Activated CD8-positive, alpha-beta memory T cell treated with anti-CD3 and anti-CD28 coated beads for 36 hours (primary cell): ENCODE measurements around the gene NECAB2. TPM values are rescaled to one million over a fixed set of nuclear protein-coding genes. Genes with fewer than 3 reads are reported as not detected.

Source experiments
- CTCF ChIA-PET: fragments of 350-600 bp; sonication (Branson Sonifier 250); formaldehyde crosslinking; loops from one replicate; lab custom pipeline; 2021; ENCODE audit warnings: antibody characterized with exemption; lab: Charles Lee
- POLR2A ChIA-PET: fragments of 350-600 bp; sonication (Branson Sonifier 250); formaldehyde crosslinking; loops from one replicate; lab custom pipeline; 2021; ENCODE audit warnings: antibody characterized with exemption; lab: Charles Lee
- total RNA-seq, 2 experiments: library from RNA; stranded (reverse); gene quantifications; one replicate each; pipeline ENCODE4 v1.2.3, GENCODE V29; 2021

Gene NECAB2
- total RNA-seq, 2 experiments from 2014 or later, result not detected

DNA sequence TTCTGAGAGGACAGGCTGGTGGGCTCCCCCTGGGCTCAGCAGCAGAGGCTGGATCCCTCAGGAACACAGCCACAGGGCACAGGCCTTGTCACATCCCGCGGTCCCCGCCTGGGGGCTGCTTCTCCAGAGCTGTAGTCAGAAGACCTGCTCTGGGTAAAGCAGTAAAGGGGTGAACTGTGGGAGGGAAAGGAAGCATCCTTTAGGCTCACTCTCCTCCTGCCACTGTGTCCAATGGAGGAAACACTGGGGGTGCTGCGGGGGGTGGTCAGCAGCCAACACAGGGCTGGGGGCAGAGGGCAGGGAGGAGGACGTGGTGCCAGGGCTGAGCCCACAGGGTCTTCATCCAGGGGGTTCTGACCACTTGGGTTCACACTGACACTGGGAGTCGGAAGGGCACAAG is 79.6 kb downstream of the NECAB2 start:
- ChIA-PET POLR2A (no interaction called here), CTCF (no interaction called here)

DNA sequence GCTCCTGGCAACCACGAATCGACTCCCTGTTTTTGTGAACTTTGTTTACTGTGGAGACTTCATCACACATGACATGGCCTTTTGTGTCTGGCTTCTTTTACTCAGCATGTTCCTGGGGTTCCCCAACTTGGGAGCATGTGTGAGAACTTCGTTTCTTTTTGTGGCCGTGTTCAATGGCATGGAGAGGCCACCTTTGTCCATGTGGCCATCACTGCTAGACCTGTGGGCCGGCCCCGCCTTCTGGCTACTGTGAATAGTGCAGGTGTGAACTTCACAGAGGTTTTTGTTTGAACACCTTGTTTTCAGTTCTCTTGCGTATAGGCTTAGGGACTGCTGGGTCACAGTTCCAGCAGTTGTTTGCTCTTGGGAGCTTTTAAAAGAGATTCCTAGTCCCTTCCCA is 80.2 kb downstream of the NECAB2 start:
- CTCF ChIA-PET, result no interaction called here
- POLR2A ChIA-PET, result no interaction called here

DNA sequence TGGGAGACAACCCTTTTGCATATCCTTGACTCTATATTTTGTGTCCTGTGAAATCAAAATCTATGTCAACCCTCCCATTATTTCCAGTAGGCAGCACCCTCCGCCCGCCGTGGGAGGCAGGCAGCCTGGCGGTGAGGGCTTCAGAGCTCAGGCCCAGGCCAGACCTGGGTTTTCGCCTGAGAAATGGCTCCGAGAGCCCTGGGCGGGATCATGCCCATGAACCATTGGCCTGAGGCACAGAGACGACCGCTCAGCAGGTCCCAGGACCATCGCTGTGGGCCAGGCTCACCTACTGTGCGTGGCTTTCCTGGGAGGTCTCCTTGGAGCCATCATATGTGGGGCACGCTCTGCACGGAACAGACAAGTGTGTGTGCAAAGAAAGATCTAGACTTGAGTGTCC is 80.8 kb downstream of the NECAB2 start:
- ChIA-PET POLR2A (no interaction called here), CTCF (no interaction called here)

DNA sequence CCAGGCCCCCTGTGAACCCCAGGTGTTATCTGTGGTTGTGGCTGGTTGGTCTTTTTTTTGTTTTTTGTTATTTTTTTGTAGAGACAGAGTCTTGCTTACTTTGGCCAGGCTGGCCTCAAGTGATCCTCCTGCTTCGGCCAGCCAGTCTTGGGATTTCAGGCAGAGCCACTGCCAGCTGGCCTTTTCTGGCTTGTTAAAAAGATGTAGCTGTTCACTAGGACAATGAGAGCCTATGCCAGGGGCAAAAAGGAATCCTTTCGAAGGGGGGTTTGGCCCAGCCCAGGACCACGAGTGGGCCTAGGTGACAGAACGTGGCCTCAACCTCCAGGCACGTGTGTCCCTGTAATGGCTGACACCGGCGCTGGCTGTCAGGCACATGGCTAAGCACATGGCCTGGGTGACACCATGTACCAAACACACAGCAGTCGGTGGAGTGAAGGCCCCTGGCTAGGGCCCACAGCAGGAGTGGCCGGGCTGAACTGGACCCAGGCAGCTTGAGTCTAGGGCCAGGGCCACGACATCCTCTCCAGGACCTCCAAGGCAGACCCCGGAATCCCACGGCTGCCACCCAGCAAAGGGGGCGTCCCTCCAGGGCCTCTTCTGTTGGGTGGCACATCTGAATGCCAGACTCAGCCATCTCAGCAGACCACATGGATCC is 81.5 kb downstream of the NECAB2 start:
- POLR2A ChIA-PET, result interaction anchor here (0.7 kb wide), 1 partner anchor 13 kb away, joined by 3 read pairs; no protein-coding TSS in a partner anchor
- CTCF ChIA-PET, result interaction anchor here (0.6 kb wide), 1 partner anchor 747 kb away, joined by 3 read pairs; no protein-coding TSS in a partner anchor

DNA sequence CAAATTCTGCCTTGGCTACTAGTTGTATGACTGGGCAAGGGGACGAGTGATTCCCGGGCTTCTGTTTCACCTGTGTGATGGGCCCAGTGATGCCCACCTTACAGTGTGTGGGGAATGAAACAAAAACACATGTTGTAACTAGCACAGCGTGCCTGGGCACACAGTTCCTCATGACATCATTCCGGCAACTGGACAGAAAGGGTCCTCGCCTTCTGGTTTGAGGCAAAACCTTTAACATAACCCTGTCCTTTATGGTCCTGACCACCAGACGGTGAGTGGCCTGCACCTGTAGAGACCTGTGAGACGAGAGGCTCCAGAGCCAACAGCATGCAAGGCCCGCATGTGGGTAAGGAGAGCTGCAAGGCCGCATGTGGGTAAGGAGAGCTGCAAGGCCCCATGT is 82.3 kb downstream of the NECAB2 start:
- POLR2A ChIA-PET, result no interaction called here
- CTCF ChIA-PET, result no interaction called here

DNA sequence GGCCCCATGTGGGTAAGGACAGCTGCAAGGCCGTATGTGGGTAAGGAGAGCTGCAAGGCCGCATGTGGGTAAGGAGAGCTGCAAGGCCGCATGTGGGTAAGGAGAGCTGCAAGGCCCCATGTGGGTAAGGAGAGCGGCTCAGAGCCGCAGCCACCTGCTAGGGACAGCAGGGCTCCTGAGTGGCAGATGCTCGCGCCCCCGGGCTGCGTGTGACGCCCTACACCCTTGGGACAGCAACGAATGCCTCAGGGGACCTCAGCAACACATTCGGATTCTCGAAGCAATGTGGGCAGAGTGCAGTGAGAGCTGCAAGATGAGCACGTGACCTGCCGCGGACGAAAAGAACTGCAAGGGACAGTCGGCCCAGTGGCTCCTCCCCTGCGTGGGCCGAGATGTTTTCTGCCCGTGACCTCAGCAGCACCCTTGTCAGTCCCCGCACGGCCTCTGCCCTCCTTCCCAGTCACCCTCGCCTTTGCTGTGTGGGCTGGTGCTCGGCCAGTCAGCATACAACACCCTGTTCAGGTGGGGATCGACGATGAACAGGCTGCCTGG is 84.1 kb downstream of the NECAB2 start:
- ChIA-PET CTCF (no interaction called here), POLR2A (no interaction called here)

Other genes with a start within 250 kb of the NECAB2 start
- gene HSBP1, start 160.3 kb upstream of the NECAB2 start, total RNA-seq, result 10 to 100 TPM; 86.9 to 88.1 TPM
- 1 to 10 TPM; 3.6 TPM for gene MLYCD, start 69.1 kb upstream of the NECAB2 start, total RNA-seq
- gene OSGIN1, start 15.0 kb upstream of the NECAB2 start, total RNA-seq, result under 1 TPM; 0.65 to 0.71 TPM
- gene SLC38A8, start 74.6 kb downstream of the NECAB2 start, total RNA-seq, result not detected
- 10 to 100 TPM; 36.8 to 38.5 TPM for gene MBTPS1, start 148.7 kb downstream of the NECAB2 start, total RNA-seq
- 10 to 100 TPM; 15.1 to 16.5 TPM for gene HSDL1, start 176.9 kb downstream of the NECAB2 start, total RNA-seq
- gene DNAAF1, start 177.1 kb downstream of the NECAB2 start, total RNA-seq, result under 1 TPM in 1 of 2 experiments, not detected in 1; 0.25 TPM
- 10 to 100 TPM; 48.3 to 51.2 TPM for gene TAF1C, start 218.8 kb downstream of the NECAB2 start, total RNA-seq
- under 1 TPM in 1 of 2 experiments, not detected in 1; 0.17 TPM for gene ADAD2, start 222.9 kb downstream of the NECAB2 start, total RNA-seq